ENCODE measurements around the gene PSORS1C1.

The PSORS1C1 gene

GRCh38 chr6:31096215-31096614 lies 18.4 kb upstream of the PSORS1C1 start:
- DNase-seq (ENCODE audit: low spot score) = no peak

DNA sequence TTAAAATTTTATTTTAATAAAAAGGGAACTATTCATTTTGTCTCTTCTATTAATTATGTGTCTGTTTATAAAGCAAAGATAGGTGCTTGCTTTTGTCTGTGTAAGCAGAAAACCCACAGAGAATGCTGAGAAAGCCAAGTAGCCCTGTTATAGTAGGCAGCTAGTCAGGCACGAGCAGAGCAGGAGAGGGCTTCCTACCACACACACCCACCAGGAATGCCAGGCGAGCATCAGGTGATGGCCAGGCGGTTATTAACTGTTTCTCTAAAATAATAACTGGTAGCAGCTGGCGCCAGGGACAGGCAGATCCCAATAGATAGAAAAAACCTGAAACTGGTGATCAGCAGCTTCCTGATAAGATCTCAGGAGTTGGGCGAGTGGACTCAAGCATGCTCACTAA lies 17.9 kb upstream of the PSORS1C1 start:
- DNase-seq (ENCODE audit: low spot score) = no peak

DNA sequence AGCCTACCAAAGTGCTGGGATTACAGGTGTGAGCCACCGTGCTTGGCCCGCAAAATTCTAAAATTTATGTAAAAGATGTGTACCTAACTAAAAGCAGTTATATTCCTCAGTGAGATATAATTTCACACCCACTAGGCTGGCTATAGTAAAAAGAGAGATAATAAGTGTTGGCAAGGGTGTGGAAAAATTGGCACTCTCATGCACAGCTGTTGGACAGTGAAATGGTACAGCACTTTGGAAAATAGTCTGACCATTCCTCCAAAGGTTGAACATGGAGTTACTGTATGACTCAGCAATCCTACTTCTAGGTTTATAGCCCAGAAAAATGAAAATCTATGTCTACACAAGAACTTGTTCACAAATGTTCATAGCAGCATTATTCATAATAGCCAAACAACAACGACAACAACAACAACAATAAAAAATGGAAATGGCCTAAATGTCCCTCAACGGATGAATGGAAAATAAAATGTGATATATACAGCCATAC lies 16.1 kb upstream of the PSORS1C1 start:
- DNase-seq (ENCODE audit: low spot score) = no peak

DNA sequence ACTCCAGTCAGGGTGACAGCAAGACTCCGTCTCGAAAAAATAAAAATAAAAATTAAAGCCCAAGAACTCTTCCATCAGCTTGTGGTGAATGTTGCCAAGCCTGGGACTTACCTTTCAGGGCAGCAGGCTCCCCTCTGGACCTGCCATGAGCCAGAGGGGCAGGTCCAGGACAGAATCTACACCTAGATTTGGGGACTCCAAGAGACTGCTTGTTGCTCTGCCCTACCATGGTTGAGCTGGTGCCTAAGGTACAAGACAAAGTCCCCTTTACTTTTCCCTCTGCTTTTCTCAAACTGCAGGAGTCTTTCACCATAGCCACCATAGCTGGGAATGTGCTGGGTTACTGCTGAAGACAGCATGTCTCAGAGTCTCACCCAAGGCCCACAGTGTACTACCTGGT lies 11.5 kb upstream of the PSORS1C1 start:
- no peak for DNase-seq (ENCODE audit: low spot score)

DNA sequence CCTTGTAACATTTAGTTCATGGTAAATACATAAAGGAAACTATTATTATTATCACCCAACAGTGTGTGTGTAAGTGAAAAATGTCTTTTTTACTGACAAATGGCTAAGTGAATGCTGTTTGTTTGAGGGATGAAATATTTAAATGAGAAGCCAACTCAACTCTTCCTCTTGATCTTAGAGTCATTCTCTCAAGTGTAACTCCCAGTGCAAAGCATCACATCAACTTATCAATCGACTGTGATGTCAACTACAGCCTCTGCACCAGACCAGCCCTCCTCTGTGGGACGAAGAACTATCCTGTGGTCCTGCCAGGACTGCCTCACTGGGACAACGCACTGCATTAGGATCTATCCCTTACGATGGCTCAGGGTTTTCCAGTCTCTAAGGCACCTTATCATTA lies 7.5 kb upstream of the PSORS1C1 start:
- DNase-seq (ENCODE audit: low spot score) = no peak

DNA sequence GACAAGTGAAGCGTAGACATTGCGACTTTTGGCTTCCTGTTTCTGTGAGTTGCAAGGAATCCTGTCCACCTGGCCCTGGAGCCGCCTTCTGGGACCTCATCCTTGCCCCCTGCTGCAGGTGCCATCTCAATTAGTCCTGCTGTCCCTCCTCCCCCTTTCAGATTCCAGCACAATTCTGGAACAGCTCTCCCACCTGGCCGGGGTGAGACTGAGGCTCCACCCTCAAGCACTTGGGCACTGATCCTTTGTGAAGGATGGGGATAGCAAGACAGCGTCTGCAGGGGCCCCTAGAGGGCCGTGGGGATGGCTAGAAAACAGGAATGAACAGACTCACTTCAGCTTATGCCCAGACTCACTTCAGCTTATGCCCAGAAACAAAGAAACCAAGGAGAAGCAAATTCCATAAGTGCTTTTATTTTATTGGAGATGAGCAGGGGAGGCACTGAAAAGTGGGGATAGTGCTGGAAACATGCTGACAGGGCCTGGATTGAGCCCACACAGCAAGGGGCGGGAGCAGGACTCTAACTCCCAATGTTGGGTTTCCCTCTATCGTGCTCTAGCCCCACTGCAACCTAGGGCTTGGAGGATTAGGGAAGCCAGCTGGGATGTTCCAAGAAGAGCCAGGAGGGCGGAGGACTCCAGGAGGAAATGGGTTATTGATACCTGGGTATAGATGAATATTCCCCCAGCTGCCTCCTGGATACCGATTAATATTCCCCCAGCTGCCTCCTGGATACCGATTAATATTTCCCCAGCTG lies 3.6 kb upstream of the PSORS1C1 start:
- no peak for DNase-seq (ENCODE audit: low spot score)

DNA sequence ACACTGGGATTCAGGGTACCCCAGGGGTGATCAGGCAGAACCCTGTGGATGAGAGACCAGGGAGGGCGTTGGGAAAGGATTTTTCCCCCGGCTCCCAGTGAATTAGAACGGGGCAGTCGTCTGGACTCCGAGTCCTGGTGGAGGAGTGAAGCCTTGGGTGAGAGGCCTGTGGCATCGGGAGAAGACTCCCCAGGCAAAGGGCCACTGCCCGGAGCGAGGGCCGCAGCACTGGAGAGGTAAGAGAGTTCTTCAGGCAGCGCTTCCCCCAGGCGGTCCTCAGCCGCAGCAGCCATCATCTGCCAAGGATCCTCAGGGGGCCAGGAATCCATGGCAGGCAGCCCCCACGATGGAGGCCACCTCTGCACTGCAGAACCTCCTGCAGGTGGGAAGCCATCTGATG lies 2.9 kb upstream of the PSORS1C1 start:
- no peak for DNase-seq (ENCODE audit: low spot score)

DNA sequence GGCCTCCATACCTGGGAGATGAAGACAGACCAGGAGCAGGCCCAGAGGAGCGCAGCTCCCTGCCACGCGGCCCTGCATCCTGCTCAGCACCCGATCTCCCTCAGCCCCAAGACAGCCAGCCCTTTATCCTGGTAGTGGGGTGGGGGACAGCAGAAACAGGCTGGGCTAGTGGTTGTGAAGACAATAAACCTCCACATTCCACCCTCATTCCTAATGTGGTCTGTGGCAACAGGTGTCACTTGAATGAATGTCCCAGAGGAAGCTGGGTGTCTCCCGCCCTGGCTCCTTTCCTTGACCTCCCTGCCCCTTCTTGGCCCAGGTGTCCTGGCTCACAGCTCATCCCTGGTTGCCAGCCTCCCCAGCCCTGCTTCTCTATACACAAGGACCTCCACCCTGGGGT lies 2.1 kb upstream of the PSORS1C1 start, which contains the start of gene C6orf15:
Gene C6orf15, minus strand, starts transcription at position 98 of the 400 bp plus-strand sequence. Its CDS starts 20 bp downstream, at position 78.
- DNase-seq (ENCODE audit: low spot score) = no peak

- peak; percentile 73 for DNase-seq (ENCODE audit: low spot score)
These were observed 599 bp upstream of the PSORS1C1 start for GRCh38 chr6:31113861-31114540.

- peak; percentile 55 for DNase-seq (ENCODE audit: low spot score)
These were observed 610 bp downstream of the PSORS1C1 start for GRCh38 chr6:31114970-31115849.

DNA sequence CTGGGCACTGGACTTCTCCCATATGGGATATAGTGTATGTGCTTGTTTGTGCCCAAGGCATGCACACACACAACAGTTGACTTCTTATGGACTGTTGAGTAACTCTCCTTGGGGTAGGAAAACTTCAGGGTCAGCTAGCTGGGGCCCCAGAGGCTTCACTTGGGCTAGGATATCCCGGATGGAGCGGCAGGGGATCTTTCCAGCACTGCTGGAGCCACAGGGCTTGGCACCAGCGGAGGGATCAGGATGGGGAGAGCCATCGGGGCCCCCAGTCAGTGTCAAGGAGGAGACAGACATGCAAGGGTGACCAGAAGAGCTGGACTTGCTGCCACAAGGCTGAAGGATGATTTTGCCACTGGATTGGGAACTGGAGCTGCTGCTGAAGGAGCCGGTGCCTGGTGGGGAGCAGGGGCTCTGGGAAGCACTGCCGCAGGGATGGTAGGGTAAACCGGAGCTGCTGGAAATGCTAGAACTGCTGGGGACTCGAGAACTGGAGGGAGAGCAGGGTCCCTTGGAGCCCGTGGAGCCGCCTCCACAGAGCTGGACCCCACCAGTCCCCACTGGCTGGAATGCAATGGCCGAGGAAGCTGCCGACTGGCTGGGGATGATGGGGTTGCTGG lies 1.5 kb downstream of the PSORS1C1 start:
- no peak for DNase-seq (ENCODE audit: low spot score)

GRCh38 chr6:31116661-31117385 lies 2.2 kb downstream of the PSORS1C1 start:
- DNase-seq (ENCODE audit: low spot score) = peak; percentile 41

DNA sequence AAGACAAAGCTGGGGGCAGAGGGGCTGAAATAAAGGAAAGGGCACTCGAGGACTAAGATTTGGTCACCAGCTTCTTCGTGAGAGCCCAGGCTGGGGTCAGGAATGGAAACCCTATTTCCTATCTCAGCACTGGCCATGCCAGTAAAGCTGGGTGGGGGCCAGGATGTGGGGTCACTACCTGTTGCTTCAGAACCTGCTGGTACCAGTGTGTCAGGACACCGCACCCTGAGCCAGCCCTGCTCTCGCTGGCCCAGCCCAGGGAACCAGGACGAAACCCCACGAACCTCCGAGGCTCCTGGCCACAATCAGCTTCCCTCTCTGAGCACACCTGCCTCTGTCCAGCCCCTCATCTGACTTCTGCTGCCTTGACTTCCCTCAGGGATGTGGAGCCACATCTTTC lies 3.6 kb downstream of the PSORS1C1 start:
- DNase-seq (ENCODE audit: low spot score) = no peak

GRCh38 chr6:31120151-31120915 lies 5.7 kb downstream of the PSORS1C1 start, which contains the start of gene CDSN:
Gene CDSN, minus strand, starts transcription at chr6:31120446. Its CDS starts 27 bp downstream, at chr6:31120419.
- no peak for DNase-seq (ENCODE audit: low spot score)

- no peak for DNase-seq (ENCODE audit: low spot score)
These were observed 6.7 kb downstream of the PSORS1C1 start for GRCh38 chr6:31121131-31121790.

GRCh38 chr6:31122791-31123706 lies 8.4 kb downstream of the PSORS1C1 start:
- DNase-seq (ENCODE audit: low spot score) = peak; percentile 78

DNA sequence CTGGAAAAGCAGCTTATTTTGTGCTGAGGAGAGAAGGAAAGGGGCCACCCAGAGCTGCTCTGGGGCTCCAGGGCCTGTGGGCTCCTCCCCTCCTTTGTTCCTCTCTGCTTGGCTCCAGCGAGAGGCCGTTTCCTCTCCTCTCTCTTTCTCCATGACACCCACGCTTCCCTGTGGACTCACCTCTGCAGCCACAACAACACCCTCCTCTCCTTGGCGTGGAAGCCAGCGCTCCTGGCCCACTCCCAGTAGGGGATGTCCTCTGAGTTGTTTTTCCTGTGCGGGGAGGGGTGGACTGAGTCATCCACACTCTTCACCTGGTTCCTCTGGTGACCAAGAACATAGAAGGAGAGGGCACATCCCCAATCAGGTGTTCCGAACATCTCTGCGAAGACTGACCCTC lies 10.6 kb downstream of the PSORS1C1 start:
- DNase-seq (ENCODE audit: low spot score) = no peak

DNA sequence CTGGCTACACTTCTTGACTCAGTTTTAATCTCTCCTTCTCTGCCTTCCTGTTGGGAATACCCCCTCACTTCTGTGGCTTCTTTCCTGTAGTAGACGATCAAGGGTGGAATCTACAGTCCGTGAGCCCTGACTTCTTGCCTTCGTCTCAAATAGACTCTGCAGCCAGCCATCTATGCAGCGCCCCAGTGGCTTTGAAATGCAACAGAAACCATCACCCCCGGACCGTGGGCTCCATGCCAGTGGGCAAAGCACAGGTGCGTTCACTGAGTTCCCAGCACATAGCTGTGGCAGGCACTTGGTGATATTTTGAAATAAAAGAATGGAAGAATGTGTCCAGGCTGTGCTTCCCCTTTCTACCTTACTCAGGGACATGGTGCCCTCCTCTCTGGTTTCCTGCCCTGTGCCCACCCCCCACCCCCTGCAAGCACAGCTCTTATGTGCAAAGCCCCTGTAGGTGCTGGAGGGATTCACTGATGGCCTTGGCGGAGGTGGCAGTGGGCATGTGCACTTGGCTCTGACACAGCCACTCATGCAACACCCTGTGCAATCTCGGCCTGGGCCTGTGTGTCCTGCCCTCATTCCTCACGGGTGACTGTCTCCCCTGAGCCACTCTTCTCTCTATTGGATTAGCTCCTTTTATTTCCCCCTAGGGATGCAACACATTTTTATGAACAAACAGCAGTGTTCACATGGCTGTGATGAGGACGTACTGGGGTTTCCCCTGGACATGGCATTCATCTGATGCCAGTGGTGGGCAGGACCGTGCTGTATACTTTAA lies 11.2 kb downstream of the PSORS1C1 start:
- DNase-seq (ENCODE audit: low spot score) = peak; percentile 86

Data from AG08395 (cell line).